PC-9 (cell line): ENCODE measurements around the gene MRPL53.

ENCODE experiments used
- EZH2 ChIP-seq: fragments of 200-600 bp; sonication (generic); IDR thresholded peaks from 2 replicates; pipeline ENCODE4 v1.8.0; 2017; ENCODE audit warnings: antibody characterized with exemption, low read depth
- TF ChIP-seq, protein P1 (sequence below): fragments of 200-600 bp; sonication (generic); conservative IDR thresholded peaks from 2 replicates; pipeline ENCODE4 v1.6.1; 2017; ENCODE audit warnings: mixed run types, antibody characterized with exemption, mild to moderate bottlenecking, moderate library complexity

DNA sequence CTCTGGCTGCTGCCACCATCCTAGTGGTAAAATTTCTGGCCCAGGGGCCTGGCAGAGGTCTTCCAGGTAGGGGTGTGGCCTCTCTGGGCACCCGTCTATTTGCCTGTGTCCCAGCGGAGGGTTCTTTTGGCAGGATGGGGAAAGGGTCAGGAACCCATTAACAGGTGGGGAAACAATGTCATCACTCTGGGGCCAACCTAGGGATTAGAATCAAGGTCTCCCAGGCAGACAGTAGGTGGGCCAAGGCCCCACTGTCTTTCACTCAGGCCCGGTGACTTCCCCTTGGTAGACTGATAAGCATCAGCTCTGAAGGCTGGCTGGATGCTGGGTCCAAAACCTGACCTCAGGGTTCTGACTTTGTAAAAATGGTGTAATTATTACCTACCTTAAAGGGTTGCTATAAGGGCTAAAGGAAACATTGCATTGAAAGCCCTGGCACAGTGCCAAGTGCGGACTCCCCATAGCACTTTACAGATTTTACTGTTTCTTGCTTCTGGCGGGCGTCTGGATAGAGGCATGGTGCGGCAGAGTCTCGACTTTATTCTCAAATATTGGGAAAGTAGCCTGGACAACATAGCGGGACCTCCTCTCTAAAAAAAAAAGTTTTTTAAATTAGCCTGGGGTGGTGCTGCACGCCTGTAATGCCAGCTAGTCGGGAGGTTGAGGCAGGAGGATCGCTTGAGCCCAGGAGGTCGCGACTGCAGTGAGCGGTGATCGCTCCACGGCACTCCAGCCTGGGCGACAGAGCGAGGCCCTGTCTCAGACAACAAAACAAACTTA is 24.7 kb upstream of the MRPL53 start:
- TF ChIP-seq, protein P1, sequence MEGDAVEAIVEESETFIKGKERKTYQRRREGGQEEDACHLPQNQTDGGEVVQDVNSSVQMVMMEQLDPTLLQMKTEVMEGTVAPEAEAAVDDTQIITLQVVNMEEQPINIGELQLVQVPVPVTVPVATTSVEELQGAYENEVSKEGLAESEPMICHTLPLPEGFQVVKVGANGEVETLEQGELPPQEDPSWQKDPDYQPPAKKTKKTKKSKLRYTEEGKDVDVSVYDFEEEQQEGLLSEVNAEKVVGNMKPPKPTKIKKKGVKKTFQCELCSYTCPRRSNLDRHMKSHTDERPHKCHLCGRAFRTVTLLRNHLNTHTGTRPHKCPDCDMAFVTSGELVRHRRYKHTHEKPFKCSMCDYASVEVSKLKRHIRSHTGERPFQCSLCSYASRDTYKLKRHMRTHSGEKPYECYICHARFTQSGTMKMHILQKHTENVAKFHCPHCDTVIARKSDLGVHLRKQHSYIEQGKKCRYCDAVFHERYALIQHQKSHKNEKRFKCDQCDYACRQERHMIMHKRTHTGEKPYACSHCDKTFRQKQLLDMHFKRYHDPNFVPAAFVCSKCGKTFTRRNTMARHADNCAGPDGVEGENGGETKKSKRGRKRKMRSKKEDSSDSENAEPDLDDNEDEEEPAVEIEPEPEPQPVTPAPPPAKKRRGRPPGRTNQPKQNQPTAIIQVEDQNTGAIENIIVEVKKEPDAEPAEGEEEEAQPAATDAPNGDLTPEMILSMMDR = no peak
- TF ChIP-seq EZH2 = no peak
